Cortex of kidney (tissue), 1 donor: ENCODE measurements around the gene PGGHG.
"Not testable (repeated sequence)": the region's sequence is repeated elsewhere in the genome, so short reads cannot be mapped to it uniquely, and the experiment has no call there.

Experiments
- DNase-seq: peaks from one replicate; lab custom pipeline; 2025; lab: John Stamatoyannopoulos, UW

The PGGHG gene

GRCh38 chr11:297586-298405, 8.9 kb downstream of the PGGHG start:
- no peak for DNase-seq

GRCh38 chr11:298406-299065, 9.6 kb downstream of the PGGHG start:
- DNase-seq, result no peak

- no peak for DNase-seq
Observed at GRCh38 chr11:299081-299891, 10.4 kb downstream of the PGGHG start, which contains the start of gene IFITM5. Gene IFITM5, minus strand, starts transcription at chr11:299526. Its CDS starts 36 bp downstream, at chr11:299490.

GRCh38 chr11:299951-300735, 11.2 kb downstream of the PGGHG start:
- DNase-seq, result no peak

GRCh38 chr11:303363-303762, 14.4 kb downstream of the PGGHG start:
- no peak for DNase-seq

GRCh38 chr11:304061-304506, 15.2 kb downstream of the PGGHG start:
- DNase-seq, result no peak

GRCh38 chr11:304915-305843, 16.3 kb downstream of the PGGHG start:
- DNase-seq, result no peak

GRCh38 chr11:305844-306211, 16.9 kb downstream of the PGGHG start:
- no peak for DNase-seq

GRCh38 chr11:306645-307371, 17.9 kb downstream of the PGGHG start:
- DNase-seq, result no peak

- DNase-seq, result not testable (repeated sequence)
Observed at GRCh38 chr11:307766-308708, 19.1 kb downstream of the PGGHG start, which contains the start of gene IFITM2. Gene IFITM2, plus strand, starts transcription at chr11:307816. Its CDS starts 377 bp downstream, at chr11:308193.

- DNase-seq, result not testable (repeated sequence)
Observed at GRCh38 chr11:308740-309665, 20.1 kb downstream of the PGGHG start.

GRCh38 chr11:309979-310572, 21.1 kb downstream of the PGGHG start:
- DNase-seq, result not testable (repeated sequence)

- DNase-seq, result not testable (repeated sequence)
Observed at GRCh38 chr11:311013-311748, 22.3 kb downstream of the PGGHG start.

GRCh38 chr11:312092-312816, 23.3 kb downstream of the PGGHG start:
- DNase-seq, result no peak

GRCh38 chr11:313304-313786, 24.4 kb downstream of the PGGHG start:
- no peak for DNase-seq
